Measurements from ENCODE around the gene JADE3. TPM values are rescaled to one million over a fixed set of nuclear protein-coding genes. Genes with fewer than 3 reads are reported as not detected.

Gene JADE3
- total RNA-seq, 1 donor from 2014 or later = 24.4 TPM

Other genes starting within 250 kb of the JADE3 start
- gene SLC9A7, start 153.3 kb upstream of the JADE3 start, total RNA-seq = 18.1 and 43.9 TPM in 2 replicates
- 20.7 and 42.7 TPM in 2 replicates for gene RP2, start 75.4 kb upstream of the JADE3 start, total RNA-seq
- gene RGN, start 166.0 kb downstream of the JADE3 start, total RNA-seq = 1.6 and 1.7 TPM in 2 replicates
- gene NDUFB11, start 232.3 kb downstream of the JADE3 start, total RNA-seq = 35.3 and 44.1 TPM in 2 replicates
- 44.5 and 50.2 TPM in 2 replicates for gene RBM10, start 232.8 kb downstream of the JADE3 start, total RNA-seq

All from renal cortical epithelial cell (primary cell).